ENCODE results near the gene PTPRA.
"Not testable (repeated sequence)": the region's sequence is repeated elsewhere in the genome, so short reads cannot be mapped to it uniquely, and the experiment has no call there.

Gene PTPRA

DNA sequence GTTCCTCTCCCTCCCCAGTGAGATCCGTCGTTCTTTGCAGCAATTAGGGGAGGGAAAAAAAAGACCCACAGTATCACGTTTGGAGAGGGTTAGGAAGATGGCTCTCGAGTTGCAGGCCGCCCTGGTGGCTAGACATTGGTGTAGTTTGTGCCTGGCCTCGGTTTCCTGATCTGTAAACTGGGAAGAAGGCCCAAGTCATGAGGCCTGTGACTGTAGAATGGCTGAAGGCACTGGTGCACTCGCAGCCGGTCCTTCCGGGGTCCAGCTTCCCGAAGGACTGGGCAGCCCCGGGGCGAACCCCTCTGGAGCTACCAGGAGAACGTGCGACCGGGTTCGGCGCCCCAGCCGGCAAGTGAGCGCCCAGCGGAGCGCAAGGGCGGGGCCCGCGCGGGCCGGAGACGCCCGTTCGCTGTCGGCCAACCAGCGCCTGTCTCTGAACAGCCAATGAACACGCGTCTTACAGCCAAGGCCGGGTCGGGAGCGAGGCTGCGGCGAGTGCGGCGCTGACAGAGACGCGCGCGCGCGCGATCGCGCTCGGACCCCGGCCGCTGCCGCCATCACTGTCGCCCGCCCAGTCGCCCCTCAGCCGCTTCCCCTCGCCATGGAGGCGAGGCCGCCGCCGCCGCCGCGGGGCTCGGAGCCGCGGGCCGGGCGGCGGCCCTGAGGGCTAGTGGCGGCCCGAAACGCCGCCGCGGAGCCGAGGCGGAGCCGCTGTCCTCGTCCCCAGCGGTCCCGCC is at the start of gene PTPRA:
Gene PTPRA, plus strand, starts transcription at position 472 of the 737 bp plus-strand sequence. CDS start 90,797 bp downstream, outside the sequence.
- FAIRE-seq, result no peak

GRCh38 chr20:2825761-2826160 is 47.5 kb upstream of the PTPRA start:
- FAIRE-seq, result no peak

GRCh38 chr20:2826655-2827054 is 46.6 kb upstream of the PTPRA start:
- no peak for FAIRE-seq

GRCh38 chr20:2829376-2829775 is 43.9 kb upstream of the PTPRA start:
- FAIRE-seq, result no peak

DNA sequence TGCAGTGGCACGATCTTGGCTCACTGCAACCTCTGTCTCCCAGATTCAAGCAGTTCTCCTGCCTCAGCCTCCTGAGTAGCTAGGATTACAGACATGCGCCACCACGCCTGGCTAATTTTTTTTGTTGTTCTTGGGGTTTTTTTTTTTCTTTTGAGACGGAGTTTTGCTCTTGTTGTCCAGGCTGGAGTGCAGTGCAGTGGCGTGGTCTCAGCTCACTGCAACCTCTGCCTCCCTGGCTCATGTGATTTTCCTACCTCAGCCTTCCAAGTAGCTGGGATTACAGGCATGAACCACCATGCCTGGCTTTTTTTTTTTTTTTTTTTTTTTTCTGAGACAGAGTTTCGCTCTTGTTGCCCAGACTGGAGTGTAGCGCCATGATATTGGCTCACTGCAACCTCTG is 42.1 kb upstream of the PTPRA start:
- FAIRE-seq, result not testable (repeated sequence)

GRCh38 chr20:2833761-2834160 is 39.5 kb upstream of the PTPRA start:
- FAIRE-seq, result no peak

DNA sequence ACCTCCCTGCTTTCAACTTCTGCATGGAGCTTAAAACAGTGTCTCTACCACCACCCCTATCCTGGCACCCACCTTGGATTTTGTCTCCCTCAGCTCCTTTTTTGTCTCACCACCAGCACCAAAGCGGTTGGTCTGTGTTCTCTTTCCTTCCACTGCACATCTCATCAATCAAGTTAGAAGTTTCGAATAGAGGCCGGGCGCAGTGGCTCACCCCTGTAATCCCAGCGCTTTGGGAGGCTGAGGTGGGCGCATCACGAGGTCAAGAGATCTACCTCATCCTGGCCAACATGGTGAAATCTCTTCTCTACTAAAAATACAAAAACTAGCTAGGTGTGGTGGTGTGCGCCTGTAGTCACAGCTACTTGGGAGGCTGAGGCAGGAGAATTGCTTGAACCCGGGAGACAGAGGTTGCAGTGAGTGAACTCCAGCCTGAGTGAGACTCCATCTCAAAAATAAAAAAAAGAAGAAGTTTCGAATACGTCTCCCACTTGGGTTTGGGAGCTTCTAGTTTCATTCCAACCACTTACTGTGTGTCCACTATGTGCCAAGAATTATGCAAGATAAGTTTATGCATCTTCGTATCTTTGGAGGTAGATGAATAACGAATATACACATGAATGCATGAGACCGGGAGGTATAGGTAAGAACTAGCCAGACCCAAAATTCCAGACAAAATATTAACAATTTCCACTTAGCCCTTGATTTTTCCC is 38.7 kb upstream of the PTPRA start:
- FAIRE-seq, result no peak

DNA sequence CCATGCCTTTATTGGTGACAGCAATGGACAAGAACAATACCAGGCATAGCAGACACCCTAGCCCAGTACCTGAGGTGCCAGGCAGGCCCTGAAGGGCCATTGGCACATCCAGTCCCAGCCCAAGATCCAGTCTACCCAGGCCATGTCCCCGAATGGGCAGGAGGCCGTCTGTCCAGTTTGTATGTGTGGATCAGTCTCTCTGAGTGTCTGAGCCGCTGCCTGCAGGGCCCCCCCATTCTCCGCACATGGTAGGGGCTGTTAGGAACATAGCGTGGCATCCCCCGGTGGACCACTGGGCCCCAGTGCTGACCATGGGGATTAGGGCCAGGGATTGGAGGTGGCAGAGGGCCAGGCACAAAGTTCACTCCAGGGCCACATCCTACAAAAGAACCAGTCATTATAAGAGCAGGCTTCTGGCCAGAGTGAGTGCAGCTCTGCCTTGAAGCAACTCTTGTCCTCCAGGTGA is 37.9 kb upstream of the PTPRA start:
- no peak for FAIRE-seq

DNA sequence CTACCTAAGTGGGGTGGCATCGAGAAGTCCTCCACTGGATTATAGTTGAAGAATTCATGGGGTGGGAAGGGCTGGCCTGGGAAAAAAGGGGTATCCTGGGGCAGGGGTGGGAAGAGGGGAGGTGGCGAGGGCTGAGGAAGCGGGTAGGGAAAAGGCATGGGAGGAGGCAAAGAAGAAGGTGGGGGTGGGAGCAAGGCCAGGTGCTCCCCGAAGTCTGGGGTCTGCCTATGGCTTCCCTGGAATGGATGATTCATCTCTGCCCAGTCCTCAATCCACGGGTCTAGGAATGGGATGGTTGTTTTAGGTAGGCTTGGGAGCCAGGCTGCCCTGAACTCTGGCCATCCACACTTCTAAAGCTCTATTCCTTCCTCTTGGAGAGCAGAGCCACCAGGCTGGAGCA is 37.2 kb upstream of the PTPRA start:
- no peak for FAIRE-seq

GRCh38 chr20:2837221-2837960 is 35.9 kb upstream of the PTPRA start:
- no peak for FAIRE-seq

- FAIRE-seq, result no peak
These were observed 35.0 kb upstream of the PTPRA start for GRCh38 chr20:2838170-2838797.

DNA sequence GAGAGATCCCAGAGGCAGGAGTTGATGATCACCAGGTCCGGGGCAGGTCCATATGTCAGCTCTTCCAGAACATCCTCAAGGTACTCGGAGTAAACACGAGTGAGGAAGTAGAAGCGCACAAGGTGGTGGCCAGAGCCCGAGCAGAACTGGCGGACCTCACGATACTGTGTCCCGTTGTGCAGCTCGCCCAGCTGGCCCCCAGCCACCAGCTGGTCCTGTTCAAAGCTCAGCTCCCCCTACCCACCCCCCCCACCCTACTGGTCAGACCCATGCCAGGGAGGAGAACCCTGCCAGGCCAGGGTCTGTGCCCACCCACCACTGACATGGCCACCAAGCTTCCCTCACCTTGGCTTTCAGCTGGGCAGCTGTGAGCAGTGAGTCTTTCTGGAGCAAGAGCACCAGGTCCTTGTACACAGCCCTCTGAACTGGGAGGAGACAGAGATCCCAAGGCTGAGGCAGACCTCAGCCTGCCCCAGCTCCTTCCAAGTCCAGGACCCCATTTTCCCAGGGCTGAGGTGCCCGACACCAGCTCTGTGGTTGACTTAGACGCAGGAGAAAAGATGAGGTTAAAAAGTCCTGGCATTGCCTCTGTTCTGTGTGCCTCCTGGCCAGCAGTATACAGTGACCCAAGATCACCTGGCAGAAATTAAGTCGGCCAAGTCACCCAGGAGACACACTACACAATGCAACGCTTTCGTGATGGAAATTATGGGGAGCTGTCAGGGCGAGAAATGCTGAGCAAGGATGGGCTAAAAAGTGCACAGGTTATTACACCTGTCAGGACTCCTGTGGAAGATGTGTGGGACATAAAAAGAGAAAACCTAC is 34.2 kb upstream of the PTPRA start:
- no peak for FAIRE-seq

GRCh38 chr20:2839732-2840137 is 33.5 kb upstream of the PTPRA start:
- no peak for FAIRE-seq

DNA sequence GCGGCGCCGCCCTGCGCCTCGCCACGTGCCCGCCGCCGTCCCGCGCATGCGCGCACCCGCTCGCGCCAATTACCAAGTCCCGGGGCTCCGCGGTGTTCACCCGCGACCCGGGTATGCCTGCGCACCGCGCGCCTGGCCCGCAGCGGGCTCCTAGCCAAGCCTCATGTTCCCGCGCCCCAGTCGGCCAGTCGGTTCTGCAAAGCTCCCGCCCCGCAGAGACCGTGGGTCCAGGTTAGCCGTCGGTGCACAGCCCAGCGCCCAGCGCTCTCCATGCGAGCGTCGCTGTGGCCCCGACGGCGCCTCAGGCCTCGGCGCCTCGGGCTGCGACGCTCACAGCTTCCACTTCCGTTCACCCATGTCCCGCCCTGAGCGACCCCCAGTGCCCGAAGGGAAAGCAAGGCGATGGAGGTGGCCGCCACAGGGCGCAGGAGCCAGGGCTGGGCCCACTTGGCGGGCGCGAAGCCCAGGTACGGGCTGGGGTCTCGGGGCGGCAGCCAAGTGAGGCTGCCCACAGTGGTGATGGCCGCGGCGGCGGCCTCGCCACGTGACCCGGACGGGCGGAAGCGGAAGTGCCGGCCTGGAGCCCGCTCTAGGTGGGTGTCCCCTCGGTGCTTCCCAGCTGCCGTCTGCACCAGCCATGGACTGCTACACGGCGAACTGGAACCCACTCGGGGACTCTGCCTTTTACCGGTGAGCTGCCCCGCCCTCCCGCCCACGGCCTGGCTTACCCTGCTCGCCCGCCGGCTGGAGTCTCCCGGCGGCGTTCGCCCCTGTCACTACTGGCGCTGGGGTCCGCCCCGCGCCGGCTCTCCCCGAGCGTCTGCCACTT is 32.9 kb upstream of the PTPRA start, which contains the start of the genes PCED1A and VPS16:
Gene PCED1A, minus strand, starts transcription at position 518 of the 829 bp plus-strand sequence. CDS start 743 bp downstream, outside the sequence.
Gene VPS16, plus strand, starts transcription at position 608 of the 829 bp plus-strand sequence. Its CDS starts 30 bp downstream, at position 638.
- FAIRE-seq, result no peak

DNA sequence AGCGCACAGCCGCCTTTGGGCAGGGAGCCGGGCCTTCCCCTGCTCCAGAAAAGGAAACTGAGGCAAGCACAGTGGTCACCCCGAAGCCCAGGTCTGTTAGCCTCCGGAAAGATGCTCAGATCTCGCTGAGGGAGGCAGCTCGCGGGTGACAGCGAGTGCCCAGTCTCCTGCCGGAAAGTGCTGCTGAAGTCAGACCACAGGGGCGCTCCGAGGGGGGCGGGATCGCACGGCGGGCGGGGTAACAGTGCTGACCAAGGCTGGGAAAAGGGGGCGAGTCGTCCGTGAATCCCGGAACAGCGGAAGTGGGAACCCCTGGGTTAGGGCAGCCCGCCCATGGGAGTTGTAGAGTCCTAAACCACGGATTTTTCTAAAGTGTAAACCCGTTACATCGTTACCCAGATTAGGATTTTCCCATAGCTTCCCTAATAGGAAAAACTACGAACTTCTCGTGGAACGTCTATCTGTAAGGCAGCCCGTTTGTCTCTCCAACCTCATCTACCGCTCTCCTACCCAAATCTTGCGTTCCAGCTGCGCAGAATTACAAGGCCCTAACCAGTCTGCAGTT is 32.2 kb upstream of the PTPRA start:
- FAIRE-seq, result no peak

- FAIRE-seq, result no peak
These were observed 27.7 kb upstream of the PTPRA start for GRCh38 chr20:2845607-2846006.

DNA sequence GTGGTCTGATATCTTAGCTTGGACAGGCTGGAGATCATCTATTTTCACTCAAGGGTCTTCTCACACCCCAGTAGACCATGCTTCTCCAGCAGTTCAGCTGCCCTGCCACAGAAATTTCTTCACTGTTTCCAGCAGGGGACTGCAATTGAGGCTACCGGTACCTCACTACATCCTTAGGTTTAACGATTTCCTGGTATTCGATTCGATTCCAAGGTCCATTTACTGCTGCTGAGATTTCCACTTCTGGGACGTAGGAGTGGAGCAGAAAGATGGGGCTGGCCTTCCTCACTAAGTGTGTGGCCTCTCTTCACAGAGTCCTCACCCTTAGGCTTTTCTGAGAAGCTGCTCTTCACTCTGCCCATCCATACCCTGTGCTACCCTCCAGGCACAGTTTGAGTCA is 26.6 kb upstream of the PTPRA start:
- no peak for FAIRE-seq

GRCh38 chr20:2847802-2848201 is 25.5 kb upstream of the PTPRA start:
- no peak for FAIRE-seq

DNA sequence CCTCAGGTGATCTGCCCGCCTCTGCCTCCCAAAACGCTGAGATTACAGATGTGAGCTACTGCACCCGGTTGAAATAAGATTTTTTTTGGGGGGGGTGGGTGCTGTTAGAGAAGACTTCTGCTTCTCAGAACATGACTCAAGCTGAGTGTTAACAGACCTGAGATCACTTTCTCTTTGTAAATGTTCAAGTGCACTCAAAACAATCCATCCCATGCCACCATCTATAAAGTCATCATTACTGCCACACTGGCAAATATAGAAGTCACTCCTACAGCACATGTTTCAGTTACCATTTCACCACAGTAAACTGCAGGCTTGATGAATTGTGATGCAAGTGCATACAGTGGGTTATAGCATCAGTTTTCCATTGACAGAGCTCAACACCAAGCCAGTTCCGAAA is 23.8 kb upstream of the PTPRA start:
- no peak for FAIRE-seq

DNA sequence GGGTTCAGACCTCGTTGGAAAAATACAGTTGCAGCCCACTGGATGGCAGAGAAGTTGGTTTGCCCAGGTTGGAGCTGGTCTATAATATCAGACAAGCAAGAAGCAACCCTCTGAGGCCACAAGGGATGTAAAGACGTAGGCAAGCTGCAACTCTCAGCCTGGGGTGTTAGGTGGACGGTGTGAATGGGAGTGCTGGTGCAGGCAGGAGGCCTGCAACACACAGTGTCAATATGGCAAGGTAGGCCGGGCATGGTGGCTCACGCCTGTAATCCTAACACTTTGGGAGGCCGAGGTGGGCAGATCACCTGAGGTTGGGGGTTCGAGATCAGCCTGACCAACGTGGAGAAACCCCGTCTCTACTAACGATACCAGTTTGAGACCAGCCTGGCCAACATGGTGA is 22.2 kb upstream of the PTPRA start:
- FAIRE-seq, result no peak

DNA sequence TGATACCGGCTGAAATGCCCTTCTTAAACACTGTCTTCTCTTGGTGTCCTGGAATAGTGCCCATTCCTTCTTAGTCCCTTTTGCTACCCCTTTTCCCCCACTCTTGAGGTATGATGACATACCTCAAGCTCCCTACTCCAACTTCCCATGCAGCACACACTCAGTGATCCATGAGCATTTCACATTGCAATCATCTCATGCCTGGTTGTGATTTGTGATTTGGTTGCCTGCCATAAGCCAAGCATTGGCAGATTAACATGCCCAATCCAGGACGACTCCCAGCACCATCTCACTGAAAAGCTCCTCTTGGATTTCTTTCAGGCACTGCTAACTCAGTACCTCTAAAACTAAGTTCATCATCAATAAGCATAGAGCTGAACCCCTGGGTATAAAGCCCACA is 14.7 kb upstream of the PTPRA start:
- no peak for FAIRE-seq
